ENCODE results near the gene LAMC2. TPM values are rescaled to one million over a fixed set of nuclear protein-coding genes. Genes with fewer than 3 reads are reported as not detected.

The LAMC2 gene
- total and polyA plus RNA-seq, 2 of the 13 experiments (the other 11 are each of a cell fraction or from before 2014, with no cell fraction given): 0.03 TPM; not detected in 1

DNA sequence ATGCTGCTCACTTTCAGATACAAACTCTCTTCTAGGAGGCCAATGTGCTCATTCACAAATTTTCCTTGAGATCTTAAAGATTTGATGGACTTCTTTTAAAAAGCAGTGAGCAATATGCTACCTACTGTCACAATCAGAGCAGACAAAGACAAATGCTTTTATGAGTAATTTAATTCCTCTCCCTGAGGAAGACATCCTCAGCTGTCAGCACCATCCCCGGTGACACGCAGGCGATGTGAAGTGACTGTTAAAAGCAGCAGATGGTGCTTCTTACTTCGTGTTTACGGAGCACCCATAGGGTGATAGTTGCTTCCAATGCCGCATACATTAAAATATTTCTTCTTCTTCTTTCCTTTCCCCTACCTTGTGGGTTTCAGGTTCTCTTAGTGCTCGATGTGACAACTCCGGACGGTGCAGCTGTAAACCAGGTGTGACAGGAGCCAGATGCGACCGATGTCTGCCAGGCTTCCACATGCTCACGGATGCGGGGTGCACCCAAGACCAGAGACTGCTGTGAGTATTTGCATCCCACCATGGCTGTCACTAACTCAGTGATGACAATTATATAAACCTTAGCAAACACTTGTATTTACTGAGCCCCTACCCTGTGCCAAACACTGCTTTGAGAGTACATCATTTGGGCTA, 29.1 kb downstream of the LAMC2 start:
- Histone ChIP-seq H3K4me3 (replicated peaks in 1 of 3; ENCODE audit: insufficient read depth in 1 of 3, low read depth in 2 of 3, low read length in 3 of 3) (no peak overlapping the region), H3K27me3 (ENCODE audit: control insufficient read depth in 1 of 2, insufficient read depth in 2 of 2, low read length in 2 of 2) (0 out of 5 replicates have a peak, but pooled peaks cover 0 to 4% of the 10 kb centered on the region in 2 experiments), H4K20me1 (ENCODE audit: insufficient read depth, low read length) (no peaks in the 10 kb centered on the region), H2AFZ (ENCODE audit: low read length) (no peak overlapping the region), H3K36me3 (replicated peaks in 1 of 2; ENCODE audit: control insufficient read depth in 1 of 2, insufficient read depth in 2 of 2, low read length in 2 of 2) (no peaks in the 10 kb centered on the region), H3K79me2 (ENCODE audit: insufficient read depth, low read length) (no peaks in the 10 kb centered on the region), H3K9me3 (ENCODE audit: low read length) (no peaks in the 10 kb centered on the region), H3K9ac (ENCODE audit: insufficient read depth, low read depth, low read length) (no peak overlapping the region), H3K27ac (ENCODE audit: extremely low read length, insufficient read depth, low read length) (no peak overlapping the region), H3K4me2 (ENCODE audit: low read depth, low read length) (no peak overlapping the region), H3K4me1 (ENCODE audit: insufficient read depth, low read length) (no peaks in the 10 kb centered on the region)
- FAIRE-seq (no peak), DNase-seq (ENCODE audit: low spot score) (no peak), ATAC-seq (no peak)
- no peak for TF ChIP-seq CHD2 (IDR thresholded peaks at IDR 0.05; ENCODE audit: low read depth, low read length)
- no TSS peak for BruUV-seq (replicated peaks)
- POLR2A ChIA-PET: no interaction called here
- intact Hi-C loops (cut with micrococcal nuclease; ENCODE audit: unreplicated experiment) (no loop called here), in situ Hi-C loops (cut with HindIII; ENCODE audit: extremely low pct_ligation_motif_present, low pct_unique_long_range_greater_than_20kb) (no loop called here)
- WGBS (ENCODE audit: low lambda C conversion rate): 57% methylated on average over 13 of the region's 13 CpGs
- CTCF ChIA-PET (ENCODE audit: low intra/inter-chr PET ratio, low total read pairs): no interaction called here

DNA sequence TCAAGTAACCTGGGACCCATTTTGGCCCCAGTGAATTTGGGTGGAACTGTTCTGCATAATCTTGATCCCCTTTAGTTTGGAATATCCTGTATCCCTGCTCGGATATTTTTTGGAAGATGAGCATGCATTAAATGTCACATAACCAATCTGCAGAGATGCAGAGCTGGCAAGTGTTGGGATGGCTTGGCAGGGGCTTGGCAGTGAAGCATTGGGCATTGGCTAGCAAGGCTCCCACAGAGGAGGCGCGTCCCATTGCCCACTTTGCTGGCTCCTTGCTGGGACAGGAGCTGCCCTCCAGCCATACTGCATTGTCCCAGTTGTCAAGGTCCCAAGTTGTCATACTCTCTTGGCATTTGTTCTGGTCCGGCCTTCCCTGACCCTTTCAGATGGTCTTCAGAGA, 29.9 kb downstream of the LAMC2 start:
- BruUV-seq (replicated peaks): no TSS peak
- FAIRE-seq: no peak
- no peak for DNase-seq (ENCODE audit: low spot score)
- WGBS (ENCODE audit: low lambda C conversion rate): 0% methylated on average over 2 of the region's 4 CpGs
- H4K20me1 ChIP-seq (ENCODE audit: insufficient read depth, low read length): no peaks in the 10 kb centered on the region
- H3K9ac ChIP-seq (ENCODE audit: insufficient read depth, low read depth, low read length): no peak overlapping the region
- H3K9me3 ChIP-seq (ENCODE audit: low read length): no peaks in the 10 kb centered on the region
- H3K4me3 ChIP-seq (replicated peaks in 1 of 3; ENCODE audit: insufficient read depth in 1 of 3, low read depth in 2 of 3, low read length in 3 of 3): no peak overlapping the region
- H2AFZ ChIP-seq (ENCODE audit: low read length): no peak overlapping the region
- H3K36me3 ChIP-seq (replicated peaks in 1 of 2; ENCODE audit: control insufficient read depth in 1 of 2, insufficient read depth in 2 of 2, low read length in 2 of 2): no peaks in the 10 kb centered on the region
- H3K4me2 ChIP-seq (ENCODE audit: low read depth, low read length): no peak overlapping the region
- H3K27ac ChIP-seq (ENCODE audit: extremely low read length, insufficient read depth, low read length): no peak overlapping the region
- intact Hi-C loops (cut with micrococcal nuclease; ENCODE audit: unreplicated experiment): no loop called here
- H3K27me3 ChIP-seq (ENCODE audit: control insufficient read depth in 1 of 2, insufficient read depth in 2 of 2, low read length in 2 of 2): 0 out of 5 replicates have a peak, but pooled peaks cover 0 to 4% of the 10 kb centered on the region in 2 experiments
- ATAC-seq: no peak
- CTCF ChIA-PET (ENCODE audit: low intra/inter-chr PET ratio, low total read pairs): no interaction called here
- TF ChIP-seq NFE2L2 (IDR thresholded peaks at IDR 0.05; ENCODE audit: low read length) (no peak), FOXK2 (IDR thresholded peaks at IDR 0.05) (no peak)
- POLR2A ChIA-PET: interaction anchor here (0.6 kb wide), 1 partner anchor 156 kb away, joined by 3 read pairs; no protein-coding TSS in a partner anchor
- no peaks in the 10 kb centered on the region for H3K79me2 ChIP-seq (ENCODE audit: insufficient read depth, low read length)
- H3K4me1 ChIP-seq (ENCODE audit: insufficient read depth, low read length): no peaks in the 10 kb centered on the region
- in situ Hi-C loops (cut with HindIII; ENCODE audit: extremely low pct_ligation_motif_present, low pct_unique_long_range_greater_than_20kb): no loop called here
